GM19351 (cell line): ENCODE data around the gene KCNG2.

Experiments
- ATAC-seq: cut with Tn5 transposase; IDR thresholded peaks from one replicate; pipeline ENCODE4 v1.9.1; 2021; ENCODE audit warnings: mild to moderate bottlenecking, moderate library complexity; ENCODE audit not compliant: unreplicated experiment

Gene KCNG2

GRCh38 chr18:79947881-79948610 is 150.3 kb downstream of the KCNG2 start:
- ATAC-seq: no peak

- no peak for ATAC-seq
Measured at GRCh38 chr18:79948719-79949411, 151.1 kb downstream of the KCNG2 start.
